Gastroesophageal sphincter (tissue), 3 donors: ENCODE measurements around the gene LSP1.

Experiments
- CTCF ChIP-seq, 4 experiments: fragments of 200-600 bp in 2 of 4; fragments of 450-650 bp in 2 of 4; sonication (generic) in 1 of 4; IDR thresholded peaks; one replicate each; pipeline ENCODE4 v1.5.1; 2017 to 2019; ENCODE audit warnings: antibody characterized with exemption in 4 of 4, mild to moderate bottlenecking in 2 of 4, moderate library complexity in 2 of 4
- POLR2A ChIP-seq, 2 donors: fragments of 450-650 bp; IDR thresholded peaks; one replicate each; pipeline ENCODE4 v1.6.1; 2017; ENCODE audit warnings: antibody characterized with exemption in 2 of 2, mild to moderate bottlenecking in 2 of 2, moderate library complexity in 1 of 2

GRCh38 chr11:1852271-1852876 lies 510 bp upstream of the LSP1 start:
- TF ChIP-seq CTCF (IDR thresholded peaks at IDR 0.05) (no peak), POLR2A (IDR thresholded peaks at IDR 0.05) (no peak)
